Measurements from ENCODE around the gene GPANK1. TPM values are rescaled to one million over a fixed set of nuclear protein-coding genes. Genes with fewer than 3 reads are reported as not detected.

Gene GPANK1
- total and polyA plus RNA-seq, 2 of the 4 experiments (the other 2 are of a cell fraction), result 6.1 to 13.8 TPM

DNA sequence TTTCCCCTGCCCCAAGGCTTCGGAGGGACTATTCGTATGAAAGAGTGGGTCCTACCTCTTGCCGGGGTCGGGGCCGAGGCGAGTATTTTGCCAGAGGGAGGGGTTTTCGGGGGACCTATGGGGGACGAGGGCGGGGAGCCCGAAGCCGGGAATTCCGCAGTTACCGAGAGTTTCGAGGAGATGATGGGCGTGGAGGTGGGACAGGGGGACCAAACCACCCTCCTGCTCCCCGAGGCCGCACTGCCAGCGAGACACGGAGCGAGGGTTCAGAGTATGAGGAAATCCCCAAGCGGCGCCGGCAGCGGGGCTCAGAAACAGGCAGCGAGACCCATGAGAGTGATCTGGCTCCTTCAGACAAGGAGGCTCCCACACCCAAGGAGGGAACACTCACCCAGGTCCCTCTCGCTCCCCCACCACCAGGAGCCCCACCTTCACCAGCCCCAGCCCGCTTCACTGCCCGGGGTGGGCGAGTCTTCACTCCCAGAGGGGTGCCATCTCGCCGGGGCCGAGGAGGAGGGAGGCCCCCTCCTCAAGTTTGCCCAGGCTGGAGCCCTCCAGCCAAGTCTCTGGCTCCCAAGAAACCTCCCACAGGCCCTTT is 33.0 kb downstream of the GPANK1 start:
- POLR2A ChIA-PET (ENCODE audit: unreplicated experiment), result no interaction called here
- Histone ChIP-seq H2BK5ac (ENCODE audit: low read depth, low read length, poor library complexity, severe bottlenecking) (no peak overlapping the region), H3K4me2 (ENCODE audit: low read depth, low read length) (no peak overlapping the region), H3K4ac (ENCODE audit: low read depth, low read length) (no peak overlapping the region), H3K18ac (ENCODE audit: low read depth, low read length) (no peak overlapping the region), H3K36me3 (ENCODE audit: control insufficient read depth, insufficient read depth, low read length) (peaks cover 93% of the 10 kb centered on the region), H4K5ac (ENCODE audit: low read depth, low read length) (no peak overlapping the region), H3K9ac (ENCODE audit: low read depth, low read length) (no peak overlapping the region), H3K79me1 (ENCODE audit: low read depth in 1 of 2, low read length in 2 of 2) (peaks cover 40 to 56% of the 10 kb centered on the region in 2 experiments), H2AFZ (replicated peaks; ENCODE audit: low read length, poor library complexity) (peak overlapping the region; percentile 13), H3K14ac (replicated peaks; ENCODE audit: low read depth, low read length) (no peak overlapping the region), H4K8ac (ENCODE audit: low read depth in 2 of 2, low read length in 2 of 2) (no peak overlapping the region), H3K27me3 (ENCODE audit: control insufficient read depth, insufficient read depth, low read length) (no peaks in the 10 kb centered on the region), H3K4me1 (ENCODE audit: control insufficient read depth, insufficient read depth, low read length) (no peaks in the 10 kb centered on the region), H2AK5ac (ENCODE audit: low read depth, low read length) (no peak overlapping the region), H3K56ac (ENCODE audit: extremely low read depth, insufficient read depth, low read length) (no peak overlapping the region), H4K91ac (ENCODE audit: insufficient read depth, low read depth, low read length) (no peak overlapping the region), H3K9me3 (ENCODE audit: control insufficient read depth, insufficient read depth, low read length) (no peaks in the 10 kb centered on the region), H3K23ac (ENCODE audit: low read depth, low read length) (no peak overlapping the region), H3K27ac (ENCODE audit: insufficient read depth, low read length) (no peak overlapping the region), H2BK120ac (ENCODE audit: low read depth, low read length) (no peak overlapping the region), H4K20me1 (ENCODE audit: insufficient read depth, low read length) (peaks cover 27% of the 10 kb centered on the region), H3K9me1 (ENCODE audit: insufficient read depth, low read length) (no peaks in the 10 kb centered on the region), H2BK20ac (ENCODE audit: low read depth, low read length) (no peak overlapping the region), H3K4me3 (ENCODE audit: insufficient read depth, low read depth, low read length) (no peak overlapping the region), H2AK9ac (replicated peaks; ENCODE audit: low read depth, low read length, poor library complexity) (no peak overlapping the region), H2BK15ac (ENCODE audit: low read depth, low read length) (no peak overlapping the region)
- BruUV-seq (replicated peaks), result no TSS peak
- no peak for TF ChIP-seq MXI1 (IDR thresholded peaks at IDR 0.05; ENCODE audit: borderline replicate concordance, low read depth, low read length)
- TF ChIP-seq RAD21 (IDR thresholded peaks at IDR 0.05; ENCODE audit: low read length), result no peak
- no peak for TF ChIP-seq MAZ (IDR thresholded peaks at IDR 0.05; ENCODE audit: borderline replicate concordance, low read depth, low read length)
- no peak for TF ChIP-seq MAFK (IDR thresholded peaks at IDR 0.05; ENCODE audit: low read depth, low read length)
- TF ChIP-seq, protein P1, sequence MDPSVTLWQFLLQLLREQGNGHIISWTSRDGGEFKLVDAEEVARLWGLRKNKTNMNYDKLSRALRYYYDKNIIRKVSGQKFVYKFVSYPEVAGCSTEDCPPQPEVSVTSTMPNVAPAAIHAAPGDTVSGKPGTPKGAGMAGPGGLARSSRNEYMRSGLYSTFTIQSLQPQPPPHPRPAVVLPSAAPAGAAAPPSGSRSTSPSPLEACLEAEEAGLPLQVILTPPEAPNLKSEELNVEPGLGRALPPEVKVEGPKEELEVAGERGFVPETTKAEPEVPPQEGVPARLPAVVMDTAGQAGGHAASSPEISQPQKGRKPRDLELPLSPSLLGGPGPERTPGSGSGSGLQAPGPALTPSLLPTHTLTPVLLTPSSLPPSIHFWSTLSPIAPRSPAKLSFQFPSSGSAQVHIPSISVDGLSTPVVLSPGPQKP (IDR thresholded peaks at IDR 0.05; ENCODE audit: borderline replicate concordance, low read depth, low read length), result no peak
- TF ChIP-seq SMC3 (IDR thresholded peaks at IDR 0.05; ENCODE audit: low read depth, low read length), result no peak
- TF ChIP-seq, protein P2, sequence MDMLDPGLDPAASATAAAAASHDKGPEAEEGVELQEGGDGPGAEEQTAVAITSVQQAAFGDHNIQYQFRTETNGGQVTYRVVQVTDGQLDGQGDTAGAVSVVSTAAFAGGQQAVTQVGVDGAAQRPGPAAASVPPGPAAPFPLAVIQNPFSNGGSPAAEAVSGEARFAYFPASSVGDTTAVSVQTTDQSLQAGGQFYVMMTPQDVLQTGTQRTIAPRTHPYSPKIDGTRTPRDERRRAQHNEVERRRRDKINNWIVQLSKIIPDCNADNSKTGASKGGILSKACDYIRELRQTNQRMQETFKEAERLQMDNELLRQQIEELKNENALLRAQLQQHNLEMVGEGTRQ (IDR thresholded peaks at IDR 0.05; ENCODE audit: low read depth, low read length), result no peak
- no peak for TF ChIP-seq CEBPB (IDR thresholded peaks at IDR 0.05; ENCODE audit: low read depth, low read length)
- in situ Hi-C loops (cut with MboI; ENCODE audit: low sequenced_read_pairs) (no loop called here), intact Hi-C loops (cut with micrococcal nuclease) (no loop called here), dilution Hi-C loops (cut with HindIII; ENCODE audit: low sequenced_read_pairs, unreplicated experiment) (no loop called here)
- 92% methylated on average over 8 of the region's 32 CpGs; no CpG with 5 or more reads in 1 of the 2 experiments for WGBS, 2 experiments (ENCODE audit: extremely low coverage in 2 of 2, insufficient read length in 1 of 2)
- ATAC-seq (ENCODE audit: low read depth) (no peak), DNase-seq (no peak)
- CTCF ChIA-PET, result no interaction called here

Data from IMR-90 (cell line).